Muscle of back (tissue), 11 donors: ENCODE measurements around the gene KRT222. TPM values are rescaled to one million over a fixed set of nuclear protein-coding genes. Genes with fewer than 3 reads are reported as not detected.

Source experiments
- DNase-seq, 3 donors: peaks; one replicate each; pipeline versions ENCODE4 v3.0.0 to v3.0.0-alpha.2; 2013
- polyA plus RNA-seq, 10 donors: library from polyadenylated mRNA; unstranded; fragments of 120-200 nt; gene quantifications; one replicate each; pipeline ENCODE4 v1.2.1, GENCODE V29; 2013; ENCODE audit not compliant: insufficient read length in 10 of 10

Gene KRT222
- polyA plus RNA-seq, 10 donors = 0.07 to 0.67 (median 0.23) TPM; not detected in 1

- peak in 1 of 3 donors; percentile 55 for DNase-seq
These were observed 49.0 kb downstream of the KRT222 start for GRCh38 chr17:40615841-40616476.

- DNase-seq = peak in 2 of 3 donors; percentile 6 to 35
These were observed 49.7 kb downstream of the KRT222 start for GRCh38 chr17:40615068-40615840.

- DNase-seq = no peak
These were observed 50.4 kb downstream of the KRT222 start for GRCh38 chr17:40614431-40615067.

- no peak for DNase-seq
These were observed 51.4 kb downstream of the KRT222 start for GRCh38 chr17:40613467-40614154.

GRCh38 chr17:40612599-40613244 is 52.3 kb downstream of the KRT222 start:
- no peak for DNase-seq

GRCh38 chr17:40611840-40612474 is 53.0 kb downstream of the KRT222 start:
- no peak for DNase-seq

GRCh38 chr17:40610359-40610758 is 54.6 kb downstream of the KRT222 start:
- DNase-seq = no peak

- DNase-seq = no peak
These were observed 56.9 kb downstream of the KRT222 start for GRCh38 chr17:40608061-40608581.

- no peak for DNase-seq
These were observed 57.3 kb downstream of the KRT222 start for GRCh38 chr17:40607641-40608040.

GRCh38 chr17:40606548-40607353 is 58.2 kb downstream of the KRT222 start:
- no peak for DNase-seq

GRCh38 chr17:40605306-40605705 is 59.7 kb downstream of the KRT222 start:
- DNase-seq = no peak

Other genes starting within 250 kb of the KRT222 start
- gene TOP2A, start 247.3 kb downstream of the KRT222 start, polyA plus RNA-seq = 100 to 1,000 TPM in 1 of 10 donors, 10 to 100 TPM in 9; 50.2 to 119 (median 78.6) TPM
- 100 to 1,000 TPM; 191 to 347 (median 255) TPM for gene IGFBP4, start 221.7 kb downstream of the KRT222 start, polyA plus RNA-seq
- gene TNS4, start 163.6 kb downstream of the KRT222 start, polyA plus RNA-seq = 1 to 10 TPM in 2 of 10 donors, under 1 TPM in 2, not detected in 6; 0.05 to 2.5 (median 1.2) TPM
- 1 to 10 TPM in 2 of 10 donors, under 1 TPM in 8; 0.16 to 4.2 (median 0.36) TPM for gene CCR7, start 99.7 kb downstream of the KRT222 start, polyA plus RNA-seq
- gene SMARCE1, start 17.4 kb downstream of the KRT222 start, polyA plus RNA-seq = 100 to 1,000 TPM; 114 to 155 (median 127) TPM
- gene KRT24, start 38.6 kb upstream of the KRT222 start, polyA plus RNA-seq = under 1 TPM in 1 of 10 donors, not detected in 9; 0.11 TPM
- under 1 TPM in 2 of 10 donors, not detected in 8; 0.18 to 0.38 TPM for gene KRT25, start 90.2 kb upstream of the KRT222 start, polyA plus RNA-seq
- not detected for gene KRT26, start 107.0 kb upstream of the KRT222 start, polyA plus RNA-seq
- not detected for gene KRT27, start 117.4 kb upstream of the KRT222 start, polyA plus RNA-seq
- gene KRT28, start 134.8 kb upstream of the KRT222 start, polyA plus RNA-seq = under 1 TPM in 1 of 10 donors, not detected in 9; 0.15 TPM
- 100 to 1,000 TPM in 2 of 10 donors, 10 to 100 TPM in 8; 31.8 to 603 (median 39.3) TPM for gene KRT10, start 157.4 kb upstream of the KRT222 start, polyA plus RNA-seq
- gene KRT12, start 202.0 kb upstream of the KRT222 start, polyA plus RNA-seq = under 1 TPM in 7 of 10 donors, not detected in 3; 0.08 to 0.76 (median 0.27) TPM
- gene KRT20, start 220.1 kb upstream of the KRT222 start, polyA plus RNA-seq = under 1 TPM in 4 of 10 donors, not detected in 6; 0.13 to 0.24 (median 0.21) TPM